ENCODE data around the gene NHSL2.

NHSL2 gene

GRCh38 chrX:72114807-72115206 is 204.2 kb downstream of the NHSL2 start:
- DNase-seq = no peak

- DNase-seq = peak; percentile 94
These were observed 204.7 kb downstream of the NHSL2 start for GRCh38 chrX:72115380-72115779.

DNA sequence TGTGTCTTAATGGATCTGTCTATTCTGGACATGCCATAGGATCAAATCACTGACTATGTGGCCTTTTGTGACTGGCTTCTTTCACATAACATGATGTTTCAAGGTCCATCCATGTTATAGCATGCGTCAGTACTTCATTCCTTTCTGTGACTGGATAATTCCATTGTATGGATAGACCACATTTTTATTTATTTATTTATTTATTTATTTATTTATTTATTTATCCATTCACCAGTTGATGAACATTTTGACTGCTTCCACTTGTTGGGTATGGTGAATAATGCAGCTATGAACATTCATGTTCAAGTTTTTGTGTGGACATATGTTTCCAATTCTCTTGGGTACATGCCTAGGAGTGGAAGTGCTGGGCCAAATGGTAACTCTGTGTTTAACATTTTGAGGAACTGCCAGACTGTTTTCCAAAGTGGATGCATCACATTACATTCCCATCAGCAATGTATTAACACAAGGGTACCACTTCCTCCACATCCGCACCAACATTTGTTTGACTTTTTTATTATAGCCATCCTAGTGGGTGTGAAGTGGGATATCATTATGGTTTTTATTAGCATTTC is 207.1 kb downstream of the NHSL2 start:
- DNase-seq = peak in 1 of 2 experiments; percentile 63

DNA sequence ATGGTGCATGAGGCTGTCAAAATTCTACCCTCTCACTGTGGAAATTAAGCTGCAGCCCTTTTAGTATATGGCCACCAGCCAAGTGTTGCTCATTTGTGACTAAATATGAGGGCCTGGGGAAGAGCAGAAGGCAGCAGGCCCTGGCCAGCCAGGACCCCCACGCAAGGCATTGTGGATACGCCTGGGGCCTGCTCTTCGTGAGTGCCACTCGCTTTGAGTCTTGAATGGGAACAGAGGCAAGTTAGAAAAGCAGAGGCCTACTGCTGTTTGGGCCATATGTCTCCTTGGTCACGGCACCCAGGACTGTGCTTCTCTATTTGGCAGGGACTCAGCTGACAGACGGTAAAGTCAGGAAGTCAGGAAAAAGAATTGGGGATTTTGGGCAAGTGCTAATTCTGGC is 210.2 kb downstream of the NHSL2 start:
- DNase-seq = no peak

GRCh38 chrX:72121383-72121782 is 210.7 kb downstream of the NHSL2 start:
- DNase-seq = no peak

GRCh38 chrX:72122621-72123337 is 212.1 kb downstream of the NHSL2 start:
- DNase-seq = no peak

- peak; percentile 72 to 82 for DNase-seq
These were observed 213.0 kb downstream of the NHSL2 start for GRCh38 chrX:72123471-72124185.

GRCh38 chrX:72124540-72125201 is 214.0 kb downstream of the NHSL2 start:
- no peak for DNase-seq

GRCh38 chrX:72125331-72126047 is 214.8 kb downstream of the NHSL2 start:
- DNase-seq = no peak

DNA sequence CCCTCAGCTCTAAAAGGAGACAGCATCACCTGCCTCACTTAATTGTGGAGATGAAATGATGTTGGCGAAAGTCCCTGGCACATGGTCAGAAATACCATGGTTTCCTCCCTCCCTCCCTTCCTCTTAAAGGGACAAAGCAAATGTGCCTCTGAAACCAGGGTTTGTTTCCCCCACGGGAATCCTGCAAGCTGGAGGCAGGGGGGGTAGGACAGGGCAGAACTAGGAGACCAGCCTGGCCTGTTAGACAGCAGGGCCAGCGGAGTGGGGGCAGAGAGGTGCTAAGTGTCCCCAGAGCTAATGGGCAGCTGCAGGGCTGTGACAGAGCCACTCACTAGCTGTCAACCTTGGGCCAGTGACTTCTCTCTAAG is 215.4 kb downstream of the NHSL2 start:
- no peak for DNase-seq

DNA sequence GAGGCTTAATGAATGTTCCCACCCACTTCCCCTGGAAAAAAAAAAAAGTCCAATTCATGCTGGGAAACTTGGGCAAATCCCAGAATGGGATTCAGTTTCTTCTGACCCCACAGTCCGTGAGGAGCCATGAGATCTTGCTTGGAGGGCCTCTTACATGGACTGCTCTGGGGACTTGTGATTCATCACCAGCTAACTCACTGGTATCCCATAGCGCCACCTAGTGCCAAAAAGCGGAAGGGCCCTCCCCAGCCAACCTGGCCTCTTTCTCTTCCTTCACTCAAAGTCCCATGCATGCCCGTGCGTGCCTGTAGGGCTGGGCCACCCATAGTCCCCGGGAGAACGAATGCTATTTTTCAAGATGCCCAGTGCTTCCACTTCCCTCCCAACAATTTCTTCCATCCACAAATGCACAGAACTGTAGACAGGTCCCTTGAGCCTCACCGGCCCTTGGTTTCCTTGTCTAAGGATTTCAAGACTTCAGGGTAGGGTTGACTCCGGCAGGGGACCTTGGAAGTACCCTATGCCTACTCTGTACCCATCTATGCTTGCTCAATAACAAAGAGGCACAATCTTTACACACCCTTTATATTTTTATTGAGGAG is 216.0 kb downstream of the NHSL2 start:
- peak; percentile 76 to 89 for DNase-seq

DNA sequence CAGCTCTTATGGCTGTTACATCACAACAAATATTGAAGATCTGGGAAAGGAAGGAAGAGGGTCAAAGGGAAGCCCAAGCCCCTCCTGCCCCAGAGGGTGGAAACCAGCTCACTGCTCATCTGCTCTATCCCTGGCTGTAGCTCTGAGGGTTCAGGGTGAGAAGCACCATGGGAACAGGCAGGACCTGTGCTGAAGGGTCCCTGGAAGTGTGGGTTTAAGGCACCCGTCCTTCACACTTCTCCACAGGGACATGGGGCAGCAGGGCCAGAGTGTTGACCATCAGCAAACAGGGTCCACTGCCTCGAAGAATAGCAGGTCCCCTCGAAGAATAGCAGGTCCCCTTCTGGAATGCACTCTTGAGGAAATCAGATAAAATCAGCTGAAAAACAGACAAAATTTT is 216.7 kb downstream of the NHSL2 start:
- no peak for DNase-seq

GRCh38 chrX:72128183-72128834 is 217.7 kb downstream of the NHSL2 start:
- DNase-seq = no peak

DNA sequence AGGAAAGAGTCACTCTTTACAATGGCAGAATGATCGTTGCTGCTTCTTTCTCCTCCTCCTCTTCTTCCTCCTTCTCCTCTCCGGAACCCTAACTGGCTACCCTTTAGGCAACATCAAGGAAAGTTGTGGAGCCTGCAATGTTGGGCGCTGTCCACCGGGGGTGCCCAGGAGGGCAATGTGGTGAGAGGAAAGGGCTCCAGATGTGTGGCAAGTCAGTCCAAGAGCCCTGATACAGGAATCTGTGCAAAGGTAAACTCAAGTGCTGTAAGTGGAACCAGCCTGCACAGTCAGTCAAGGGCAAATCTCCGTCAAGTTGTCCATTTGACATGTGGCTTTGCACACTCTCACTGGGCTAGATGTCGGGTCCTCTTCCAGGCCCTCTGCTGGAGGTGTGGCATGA is 218.2 kb downstream of the NHSL2 start:
- DNase-seq = peak in 1 of 2 experiments; percentile 54

DNA sequence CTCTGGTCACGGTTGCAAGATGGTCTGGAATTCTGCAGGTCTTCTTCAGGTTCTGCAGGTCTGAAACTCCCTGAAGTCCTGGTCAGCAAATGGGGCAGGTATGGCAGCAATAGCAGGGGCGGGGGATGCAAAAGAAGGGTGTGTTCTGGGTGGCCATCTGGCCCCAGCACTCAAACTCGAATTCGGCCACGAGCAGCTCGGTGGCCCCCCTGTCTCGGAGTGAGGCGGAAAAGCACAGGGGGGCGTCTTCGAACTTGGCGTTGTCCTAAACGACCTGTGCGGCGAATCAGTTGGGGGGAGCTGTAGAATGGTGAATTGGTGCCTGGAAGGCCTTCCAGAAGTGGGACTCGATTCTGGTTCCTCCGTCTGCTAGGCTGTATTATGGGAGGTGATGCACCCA is 219.0 kb downstream of the NHSL2 start:
- no peak for DNase-seq

GRCh38 chrX:72130156-72130761 is 219.6 kb downstream of the NHSL2 start:
- no peak for DNase-seq

GRCh38 chrX:72130762-72131250 is 220.2 kb downstream of the NHSL2 start:
- DNase-seq = no peak

DNA sequence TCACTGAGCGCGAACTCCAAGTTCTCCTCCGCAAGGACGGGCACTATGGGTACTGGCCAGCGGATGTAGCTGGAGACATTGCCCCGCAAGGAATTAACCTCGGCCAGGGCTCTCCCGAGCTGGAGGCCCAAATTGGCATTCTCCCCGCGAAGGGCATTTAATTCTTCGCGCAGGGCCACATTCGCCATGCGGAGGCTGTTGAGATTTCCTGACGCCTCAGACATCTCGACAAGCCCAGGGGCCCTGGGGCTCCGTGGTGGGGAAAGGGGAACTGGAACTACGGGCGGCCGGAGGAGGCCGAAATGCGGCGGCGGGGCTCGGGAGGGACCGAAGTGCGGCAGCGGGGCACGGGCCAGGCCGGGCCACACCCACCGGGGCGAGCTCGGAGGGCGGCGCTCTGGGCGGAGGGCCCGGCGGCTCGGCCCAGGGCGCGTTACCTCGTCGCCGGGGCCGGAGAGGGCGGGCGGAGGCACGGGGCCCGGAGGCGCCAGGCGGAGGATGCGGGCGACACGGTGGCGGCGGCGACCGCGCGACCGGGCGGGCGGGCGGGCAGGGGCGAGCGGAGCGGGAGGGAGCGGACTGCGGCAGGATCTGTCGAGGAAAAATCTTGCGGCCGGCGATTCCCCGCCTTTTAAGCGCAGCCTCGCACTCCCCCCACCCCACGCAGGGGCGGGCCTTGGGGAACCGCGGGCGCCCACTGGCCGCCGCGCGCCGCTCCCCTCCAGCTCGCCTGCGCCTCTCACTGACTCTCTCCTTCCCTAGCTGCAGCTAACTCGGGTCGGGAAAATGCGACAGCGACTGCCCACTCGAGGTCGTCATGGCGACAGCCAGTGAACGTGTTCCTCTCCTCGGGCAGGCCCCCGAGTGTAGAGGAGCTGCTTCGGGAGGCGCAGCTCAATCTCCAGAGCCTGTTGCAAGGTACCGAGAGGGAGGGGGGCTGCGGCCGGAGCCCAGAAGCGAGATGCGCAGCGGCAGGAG is 221.0 kb downstream of the NHSL2 start, which contains the start of gene RTL5:
RTL5 (minus strand) TSS at position 599 of the 978 bp plus-strand sequence.
- peak; percentile 96 to 98 for DNase-seq

DNA sequence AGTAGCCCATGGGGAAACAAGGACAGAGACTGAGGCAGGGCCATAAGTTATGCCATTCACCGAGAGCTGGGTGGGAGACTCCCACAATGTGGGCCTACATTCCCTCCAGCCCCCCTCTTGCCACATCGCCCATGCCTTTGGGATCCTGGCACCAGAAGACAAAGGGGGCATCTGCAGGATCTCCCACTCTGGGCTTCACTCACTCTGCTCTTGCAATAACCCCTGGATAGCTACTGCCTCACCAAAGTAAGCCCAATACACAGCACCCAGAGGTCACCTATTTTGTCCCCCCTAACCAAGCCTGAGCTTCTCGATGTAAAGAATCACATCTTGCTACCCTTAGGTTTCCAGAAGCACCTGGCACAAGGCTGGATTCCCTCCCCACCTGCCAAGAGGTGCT is 221.8 kb downstream of the NHSL2 start:
- no peak for DNase-seq

Measured in NCI-H524 (cell line).